CD4-positive, alpha-beta T cell treated with Interleukin-4 for 1 hour (primary cell): ENCODE measurements around the gene PNPLA7.

ENCODE experiments used
- DNase-seq, 2 donors: peaks; one replicate each; pipeline ENCODE4 v3.0.0-alpha.2; 2020 to 2022

The PNPLA7 gene

GRCh38 chr9:137493364-137494103 lies 56.7 kb downstream of the PNPLA7 start:
- no peak for DNase-seq

GRCh38 chr9:137492464-137493363 lies 57.5 kb downstream of the PNPLA7 start:
- peak; percentile 18 to 19 for DNase-seq

DNA sequence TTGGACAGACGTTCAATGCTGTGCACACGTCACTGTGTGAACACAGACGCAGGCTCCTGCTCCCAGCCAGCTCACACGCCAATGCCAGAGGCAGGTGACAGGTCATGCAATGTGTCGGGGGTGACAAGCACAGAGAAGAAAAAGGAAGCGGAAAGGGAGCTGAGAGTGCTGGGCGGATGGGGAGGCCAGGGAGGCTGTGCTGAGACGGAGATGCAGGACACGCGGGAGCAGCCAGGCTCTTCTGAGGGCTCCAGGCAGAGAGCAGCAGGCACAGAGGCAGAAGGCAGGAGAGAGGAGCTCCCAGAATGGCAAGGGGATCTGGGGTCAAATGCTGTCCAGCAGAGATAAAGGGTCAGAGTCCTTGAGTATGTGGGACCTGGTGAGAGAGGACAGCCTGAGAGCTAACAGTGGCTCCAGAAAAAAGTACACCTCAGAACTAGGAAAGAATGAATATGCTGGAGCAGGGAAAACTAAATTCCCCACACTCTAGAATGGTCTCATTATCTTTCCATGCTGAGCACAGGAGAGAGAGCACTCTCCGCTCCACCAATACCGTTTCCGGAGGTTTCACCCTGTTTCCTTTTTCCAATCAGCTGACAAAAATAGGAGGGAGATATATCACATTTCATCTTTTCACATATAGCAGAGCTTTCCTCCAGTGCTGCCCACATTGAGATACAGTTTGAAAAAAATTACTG lies 58.3 kb downstream of the PNPLA7 start:
- no peak for DNase-seq

- DNase-seq, result no peak
Observed at GRCh38 chr9:137490532-137491186, 59.5 kb downstream of the PNPLA7 start.

GRCh38 chr9:137488906-137489305 lies 61.3 kb downstream of the PNPLA7 start:
- no peak for DNase-seq

DNA sequence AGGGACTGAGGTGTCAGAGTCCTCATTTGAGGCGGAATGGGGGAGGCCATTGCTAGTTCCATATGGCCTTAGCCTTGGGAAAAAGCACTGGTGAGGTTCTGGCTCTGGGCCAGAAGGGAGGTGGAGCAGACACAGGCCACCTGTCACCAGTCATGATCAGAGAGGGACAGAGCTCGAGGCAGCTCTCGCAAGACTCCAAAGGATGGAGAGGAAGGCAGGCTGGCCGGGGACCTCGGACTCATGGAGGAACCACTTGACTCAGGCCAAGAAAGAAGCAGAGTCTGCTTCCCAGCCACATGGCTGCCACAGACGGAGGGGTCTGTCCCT lies 61.9 kb downstream of the PNPLA7 start:
- no peak for DNase-seq

DNA sequence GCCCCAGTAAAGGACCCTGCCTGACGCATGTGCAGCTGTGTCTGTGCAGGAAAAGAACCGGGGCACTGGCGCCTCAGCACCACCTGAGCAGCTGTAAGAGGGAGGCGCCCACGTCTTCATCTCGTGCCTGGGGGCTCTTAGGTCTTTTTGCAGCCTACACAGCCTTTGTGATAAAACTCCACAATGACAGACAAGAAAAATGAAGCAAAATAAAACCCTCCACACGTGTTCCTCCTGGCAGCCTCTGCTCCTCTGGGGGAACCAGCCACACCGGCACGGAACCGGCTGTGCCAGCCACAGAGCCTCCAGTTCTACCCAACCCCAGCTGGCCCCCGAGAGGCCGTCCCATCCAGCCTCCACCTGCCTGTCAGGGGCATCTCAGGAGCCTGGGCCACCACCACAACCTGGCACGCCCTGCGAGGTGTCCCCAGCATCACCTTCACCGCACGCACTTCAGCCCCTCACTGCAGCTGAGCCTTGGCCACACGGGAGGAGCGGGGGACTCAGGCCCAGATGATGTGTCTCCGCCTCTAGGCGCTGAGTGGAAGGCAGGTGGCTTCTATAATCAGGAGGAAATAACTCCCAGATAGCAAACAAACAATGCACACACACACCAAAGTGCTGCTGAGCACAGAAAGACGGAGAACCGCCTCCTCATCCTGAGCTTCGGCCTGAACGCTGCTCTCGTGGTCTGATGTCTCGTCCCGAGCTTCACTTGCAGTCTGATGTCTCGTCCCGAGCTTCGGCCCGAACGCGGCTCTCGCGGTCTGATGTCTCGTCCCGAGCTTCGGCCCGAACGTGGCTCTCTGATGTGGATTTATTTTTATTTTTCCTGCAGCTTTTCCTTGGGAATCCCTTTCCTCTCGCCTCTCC lies 62.5 kb downstream of the PNPLA7 start:
- no peak for DNase-seq

DNA sequence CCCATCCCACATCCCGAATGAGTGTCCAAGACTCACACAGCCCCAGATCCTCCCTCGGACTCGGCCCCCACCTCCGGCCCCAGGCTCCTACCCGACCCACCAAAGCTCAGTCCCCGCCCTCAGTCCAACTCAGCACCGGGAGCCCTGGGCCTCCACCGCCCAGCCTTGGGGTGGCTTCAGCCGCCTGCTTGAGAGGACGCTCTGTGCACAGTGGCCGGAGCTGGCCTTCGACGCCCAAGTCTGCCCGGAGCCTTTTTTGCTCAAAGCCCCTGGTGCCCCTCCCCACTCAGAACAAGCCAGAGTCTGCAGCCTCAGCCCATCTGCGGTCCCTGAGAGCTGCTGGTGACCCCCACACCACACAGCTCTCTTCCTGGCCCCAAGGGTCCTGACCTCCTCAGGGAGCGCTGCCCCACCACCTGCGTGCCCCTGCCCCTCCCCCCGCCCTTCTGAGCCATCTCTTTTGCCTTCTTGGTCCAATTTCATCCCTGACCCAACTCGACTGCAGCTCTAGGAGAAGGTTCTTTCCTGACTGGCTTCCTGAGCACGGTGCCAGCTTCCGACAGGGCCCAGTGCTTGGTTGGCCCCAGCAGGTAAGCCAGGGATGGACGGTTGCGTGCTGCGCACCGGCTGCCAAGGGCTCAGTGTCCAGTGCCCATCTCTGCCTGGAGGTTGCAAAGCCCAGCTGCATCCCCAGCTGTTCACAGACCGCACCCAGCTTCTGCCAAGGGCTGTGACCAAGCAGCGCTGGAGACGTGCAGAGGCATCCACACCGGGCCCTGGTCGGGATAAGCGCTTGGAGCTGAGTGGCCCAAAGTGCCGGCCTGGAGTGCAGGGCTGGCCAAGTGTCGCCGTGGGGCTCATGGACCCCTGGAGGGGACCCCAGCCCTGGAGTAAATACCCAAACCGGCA lies 63.4 kb downstream of the PNPLA7 start:
- DNase-seq, result no peak

GRCh38 chr9:137486141-137486490 lies 64.1 kb downstream of the PNPLA7 start:
- no peak for DNase-seq

GRCh38 chr9:137485343-137486140 lies 64.7 kb downstream of the PNPLA7 start:
- DNase-seq, result no peak

- DNase-seq, result no peak
Observed at GRCh38 chr9:137484551-137485315, 65.5 kb downstream of the PNPLA7 start.

GRCh38 chr9:137482094-137482781 lies 68.0 kb downstream of the PNPLA7 start:
- DNase-seq, result no peak

DNA sequence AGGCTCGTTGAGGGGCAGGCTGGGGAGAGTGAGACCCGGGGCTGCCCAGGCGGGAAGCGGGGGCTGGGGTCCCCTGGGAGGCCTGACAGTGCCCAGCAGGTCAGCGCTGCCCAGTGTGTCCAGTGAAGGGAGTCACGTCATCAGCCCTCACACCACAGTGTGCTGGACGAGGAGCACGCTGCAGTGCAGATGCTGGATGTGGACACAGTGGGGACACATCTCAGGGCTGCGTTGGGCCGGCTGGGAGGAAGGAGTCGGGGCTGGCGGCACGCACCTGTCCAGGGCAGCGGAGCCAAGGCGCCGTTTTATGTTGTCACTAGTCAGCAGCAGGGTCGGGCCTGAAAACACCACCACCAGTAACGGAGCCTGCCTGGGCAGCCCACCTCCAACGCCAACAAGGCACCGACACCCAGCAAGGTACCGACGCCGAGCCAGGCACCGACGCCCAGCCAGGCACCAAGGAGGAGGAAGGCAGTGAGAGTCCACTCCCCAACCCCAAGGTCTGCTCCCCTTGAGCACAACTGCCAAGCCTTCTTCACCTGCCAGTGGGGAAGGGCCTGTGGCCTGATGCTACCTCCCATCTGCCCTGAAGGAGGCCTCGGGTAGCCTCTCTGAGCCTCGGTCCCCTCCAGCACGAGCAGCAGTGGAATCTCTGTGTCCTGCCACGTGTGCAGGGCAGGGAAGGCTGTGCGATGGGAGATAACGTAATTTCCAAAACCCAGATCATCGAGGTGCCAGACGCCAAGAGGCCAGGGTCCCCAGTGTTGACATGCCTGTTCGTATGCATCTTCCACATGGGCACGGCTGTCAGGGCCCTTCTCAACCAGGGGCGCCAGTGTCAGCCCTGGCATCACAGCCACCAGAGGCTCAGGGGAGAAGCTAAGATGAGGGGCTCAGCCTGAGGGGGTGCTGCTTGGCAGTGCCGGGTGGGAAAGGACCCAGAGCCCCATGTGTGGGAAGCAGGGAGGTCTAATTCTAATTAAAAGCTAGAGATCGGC lies 69.2 kb downstream of the PNPLA7 start:
- DNase-seq, result no peak

GRCh38 chr9:137479892-137480685 lies 70.1 kb downstream of the PNPLA7 start:
- no peak for DNase-seq

DNA sequence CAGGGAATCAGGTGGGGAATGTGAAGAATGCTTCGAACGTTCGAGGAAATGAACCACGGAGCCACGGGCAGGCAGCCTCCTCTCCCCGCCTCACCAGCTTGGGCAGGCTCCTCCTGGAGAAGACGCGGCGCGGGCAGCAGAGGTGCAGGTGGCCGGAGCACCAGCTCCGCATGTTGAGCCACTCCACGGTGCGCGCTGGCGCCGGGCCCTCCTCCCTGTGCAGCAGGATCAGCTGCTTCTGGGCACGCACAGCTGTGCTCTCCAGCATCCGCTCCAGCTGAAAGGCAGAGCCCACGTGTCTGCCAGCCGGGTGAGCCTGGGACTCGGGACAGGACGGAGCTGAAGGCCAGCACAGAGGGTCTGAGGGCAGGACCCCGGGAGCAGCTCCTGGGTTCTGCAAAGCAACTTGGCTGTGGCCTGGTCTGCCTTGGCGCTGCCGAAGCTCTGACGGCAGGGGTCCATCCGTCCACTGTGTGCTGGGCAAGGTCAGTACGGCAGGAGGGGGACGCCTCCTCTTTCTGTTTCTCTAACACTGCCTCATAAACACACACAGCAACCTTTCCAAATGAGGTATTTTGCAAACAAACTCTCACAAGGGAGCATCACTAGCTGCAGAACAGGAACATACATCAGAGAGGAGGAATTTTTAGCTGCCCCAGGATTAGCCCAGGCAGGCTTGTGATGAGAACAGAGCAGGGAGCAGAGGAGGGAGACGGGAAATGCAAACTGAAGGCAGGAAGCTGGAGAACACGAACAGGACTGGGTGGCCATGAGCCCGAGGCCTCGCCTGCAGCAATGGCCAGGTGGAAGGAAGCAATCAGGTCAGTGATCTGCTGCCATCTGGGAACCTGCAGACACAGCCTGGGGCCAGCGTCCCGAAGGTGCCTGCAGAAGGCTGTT lies 71.0 kb downstream of the PNPLA7 start:
- no peak for DNase-seq

DNA sequence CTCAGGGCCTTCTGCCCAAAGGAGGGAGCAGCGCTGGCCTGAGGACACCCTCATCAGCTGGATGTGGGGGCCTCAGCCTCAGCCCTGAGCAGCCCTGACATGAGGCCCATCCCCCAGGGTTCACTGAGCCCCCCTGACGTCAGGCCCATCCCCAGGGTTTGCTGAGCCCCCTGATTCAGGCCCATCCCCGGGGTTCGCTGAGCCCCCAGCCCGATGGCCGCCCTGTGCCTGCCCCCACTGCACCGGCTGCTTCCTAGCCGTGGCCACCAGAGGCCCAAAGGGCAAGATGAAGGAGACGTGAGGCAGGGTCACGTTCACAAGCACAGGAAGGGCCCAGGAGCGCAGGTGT lies 71.6 kb downstream of the PNPLA7 start:
- no peak for DNase-seq
